Activated CD8-positive, alpha-beta memory T cell treated with anti-CD3 and anti-CD28 coated beads, Interleukin-2, amount 50 U/mL, for 24 hours (primary cell): ENCODE results near the gene SIK3.

ENCODE experiments used
- DNase-seq: peaks from one replicate; pipeline ENCODE4 v3.0.0-alpha.2; 2020; ENCODE audit errors: extremely low read depth

Gene SIK3

DNA sequence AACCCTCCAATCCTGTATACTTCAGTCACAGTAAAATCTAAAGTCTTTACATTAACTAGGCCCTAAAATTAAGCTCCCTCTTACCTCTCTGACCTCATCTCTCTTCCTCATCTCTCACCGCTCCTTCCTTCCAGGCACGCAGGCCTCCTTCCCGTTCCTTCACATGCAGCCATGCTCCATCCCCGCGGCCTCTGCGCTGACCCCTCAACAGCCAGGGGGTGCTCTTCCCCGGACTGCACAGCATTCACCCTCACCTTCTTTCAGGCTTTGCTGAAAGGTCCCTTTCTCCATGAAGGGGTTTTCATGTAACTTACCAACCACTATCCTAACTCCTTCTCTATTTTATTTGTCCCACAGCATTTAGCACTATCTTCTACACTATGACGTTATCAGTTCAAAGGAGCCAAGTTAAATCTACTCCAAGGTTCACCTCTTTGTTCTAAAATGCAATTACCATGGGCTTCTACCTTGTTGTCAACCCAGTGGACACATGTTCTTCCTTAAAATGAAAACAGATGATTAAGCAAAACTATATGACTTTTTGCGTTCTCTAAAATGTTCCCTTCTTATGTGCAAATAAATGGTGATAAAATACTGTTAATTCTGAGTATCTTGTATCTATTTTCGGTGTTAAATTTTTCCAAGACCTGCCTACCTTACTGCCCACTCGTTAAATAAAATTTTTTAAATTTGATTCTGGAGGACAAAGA lies 203.0 kb downstream of the SIK3 start:
- DNase-seq, result no peak

DNA sequence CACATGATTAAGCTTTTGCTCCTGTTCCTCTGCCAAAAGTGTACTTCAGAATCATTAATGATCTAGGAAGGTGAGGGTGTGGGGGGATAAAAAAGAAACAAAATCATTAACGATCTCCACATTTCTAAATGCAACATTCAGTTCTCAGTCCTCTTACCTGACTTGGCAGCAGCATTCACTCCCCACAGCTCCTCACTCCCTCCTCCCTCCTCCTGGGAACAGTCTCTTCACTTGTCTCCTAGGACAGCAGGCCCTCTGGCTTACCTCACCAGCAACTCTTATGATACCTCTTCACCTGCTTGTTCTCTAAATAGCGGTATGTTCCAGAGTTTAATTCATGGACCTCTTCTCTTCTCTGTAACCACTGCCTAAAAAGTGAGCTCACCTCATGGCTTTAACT lies 204.3 kb downstream of the SIK3 start:
- DNase-seq, result no peak

DNA sequence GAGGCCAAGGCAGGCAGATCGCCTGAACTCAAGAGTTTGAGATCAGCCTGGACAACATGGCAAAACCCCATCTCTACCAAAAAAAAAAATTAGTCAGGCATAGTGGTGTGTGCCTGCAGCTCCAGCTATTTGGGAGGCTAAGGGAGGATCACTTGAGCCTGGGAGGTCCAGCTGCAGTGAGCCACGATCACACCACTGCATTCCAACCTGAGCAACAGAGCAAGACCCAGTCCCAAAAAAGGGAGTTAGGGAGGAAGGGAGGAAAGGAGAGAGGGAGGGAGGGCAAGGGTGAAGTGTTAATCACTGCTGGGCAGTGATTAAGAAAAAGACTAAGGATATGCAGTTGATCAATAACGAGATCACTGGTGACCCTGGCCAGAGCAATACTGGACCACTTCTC lies 204.8 kb downstream of the SIK3 start:
- DNase-seq, result no peak

DNA sequence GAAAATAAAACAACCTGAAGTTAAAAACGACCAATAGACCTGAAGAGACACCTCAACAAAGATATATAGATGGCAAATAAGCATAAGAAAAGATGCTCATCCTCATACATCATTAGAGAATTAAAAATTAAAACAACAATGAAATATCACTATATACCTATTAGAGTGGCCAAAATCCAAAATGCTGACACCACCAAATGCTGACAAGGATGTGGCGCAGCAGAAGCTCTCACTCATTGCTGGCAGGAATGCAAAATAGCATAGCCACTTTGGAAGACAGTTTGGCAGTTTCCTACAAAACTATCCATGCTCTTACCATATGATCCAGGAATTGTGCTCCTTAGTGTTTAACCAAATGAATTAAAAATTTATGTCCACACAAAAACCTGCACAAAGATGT lies 205.9 kb downstream of the SIK3 start:
- DNase-seq, result no peak

DNA sequence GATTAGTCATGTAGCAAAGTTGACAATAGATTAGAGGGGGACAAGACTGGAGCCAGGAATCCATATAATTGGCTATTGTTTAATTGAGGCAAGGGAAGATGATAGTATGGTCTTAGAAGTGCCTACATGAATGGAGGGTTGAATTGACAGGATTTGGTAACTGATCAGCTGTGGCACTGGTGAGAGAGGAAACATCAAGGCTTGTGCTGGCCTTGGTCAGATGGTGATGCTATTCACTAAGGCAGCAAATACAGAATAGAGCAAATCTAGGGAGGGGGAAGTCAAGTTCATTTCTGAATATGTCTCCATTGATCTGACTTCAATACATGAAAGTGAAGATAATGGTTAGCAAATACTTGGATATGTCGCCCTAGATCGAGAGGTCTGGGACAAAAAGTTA lies 206.5 kb downstream of the SIK3 start:
- no peak for DNase-seq

DNA sequence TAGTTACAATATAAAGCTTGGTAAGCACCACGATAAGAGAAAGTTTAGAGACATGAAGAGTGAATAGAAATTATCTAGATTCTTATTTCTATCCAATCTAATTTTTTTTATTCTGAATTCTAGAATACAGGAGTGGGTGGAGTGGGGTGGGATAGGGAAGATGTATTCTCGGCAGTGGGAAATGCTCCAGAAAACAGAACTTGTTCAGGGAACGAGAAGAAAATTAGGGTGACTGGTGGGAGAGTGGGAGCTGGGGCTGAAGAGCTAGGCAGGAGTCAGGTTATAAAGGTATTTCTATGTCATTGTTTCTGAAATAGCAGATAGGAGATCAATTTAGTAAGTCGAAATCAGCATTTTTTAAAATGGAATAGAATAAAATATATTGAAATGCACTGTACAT lies 207.6 kb downstream of the SIK3 start:
- DNase-seq, result no peak

DNA sequence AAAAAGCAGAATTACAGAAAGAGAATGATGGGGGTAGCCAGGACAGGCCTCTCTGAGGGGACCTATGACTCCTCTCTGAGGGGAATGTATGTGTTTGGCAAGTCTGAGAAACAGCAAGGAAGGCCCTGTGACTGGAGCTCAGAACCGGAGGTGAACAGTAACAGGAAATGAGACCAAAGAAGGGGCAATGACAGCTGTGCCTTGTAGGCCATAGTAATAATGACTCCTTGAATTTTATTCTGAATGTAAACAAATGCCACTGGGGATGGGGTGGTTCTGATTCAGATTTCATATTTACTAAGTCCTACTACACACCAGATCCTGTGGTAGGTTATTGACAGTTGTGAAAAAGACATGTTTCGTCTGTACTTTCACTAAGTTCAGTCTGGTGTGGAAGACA lies 208.0 kb downstream of the SIK3 start:
- no peak for DNase-seq

DNA sequence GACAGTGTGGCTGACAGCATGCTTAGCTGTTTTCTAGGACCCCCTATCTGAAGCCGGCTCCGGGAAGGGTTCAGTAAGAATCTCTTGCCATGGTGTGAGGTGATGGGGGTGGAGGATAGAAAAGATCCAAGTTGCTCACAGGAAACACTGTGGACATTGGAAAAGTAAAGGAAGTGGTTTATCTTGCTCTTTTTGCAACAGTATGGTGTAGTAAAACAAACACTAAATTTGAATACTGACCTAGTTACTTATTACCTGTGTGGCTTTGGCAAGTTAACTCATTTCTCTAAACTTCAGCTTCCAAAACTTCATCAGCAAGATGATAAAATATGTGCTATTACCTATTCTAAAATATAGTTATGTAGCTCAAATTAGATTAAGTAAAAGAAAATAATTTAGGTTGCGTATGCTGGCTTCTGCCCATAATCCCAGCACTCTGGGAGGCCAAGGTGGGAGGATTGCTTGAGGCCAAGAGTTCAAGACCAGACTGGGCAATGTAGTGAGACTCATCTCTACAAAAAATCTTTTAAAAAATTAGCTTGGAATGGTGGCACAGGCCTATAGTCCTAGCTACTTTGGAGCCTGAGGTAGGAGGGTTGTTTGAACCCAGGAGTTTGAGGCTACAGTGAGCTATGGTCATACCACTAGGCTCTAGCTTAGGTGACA lies 209.2 kb downstream of the SIK3 start:
- no peak for DNase-seq

DNA sequence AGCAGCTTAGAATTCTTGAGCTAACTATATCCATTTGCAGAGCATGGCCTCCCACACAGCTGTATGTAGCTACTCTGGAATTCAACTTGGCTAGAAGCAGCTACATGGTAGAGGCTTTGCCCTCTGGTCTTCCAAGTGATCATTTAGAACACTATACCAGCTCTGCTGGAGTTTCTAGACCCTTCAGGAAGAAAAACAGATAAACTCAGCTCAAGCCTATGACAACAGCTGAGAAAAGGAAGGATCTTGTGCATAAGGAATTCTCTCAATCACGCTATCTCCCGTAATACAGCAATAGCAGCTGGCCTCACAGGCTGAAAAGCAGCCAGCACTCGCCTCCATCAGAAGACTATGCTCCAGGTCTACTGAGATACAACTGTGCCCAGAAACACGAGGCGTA lies 210.2 kb downstream of the SIK3 start:
- no peak for DNase-seq

DNA sequence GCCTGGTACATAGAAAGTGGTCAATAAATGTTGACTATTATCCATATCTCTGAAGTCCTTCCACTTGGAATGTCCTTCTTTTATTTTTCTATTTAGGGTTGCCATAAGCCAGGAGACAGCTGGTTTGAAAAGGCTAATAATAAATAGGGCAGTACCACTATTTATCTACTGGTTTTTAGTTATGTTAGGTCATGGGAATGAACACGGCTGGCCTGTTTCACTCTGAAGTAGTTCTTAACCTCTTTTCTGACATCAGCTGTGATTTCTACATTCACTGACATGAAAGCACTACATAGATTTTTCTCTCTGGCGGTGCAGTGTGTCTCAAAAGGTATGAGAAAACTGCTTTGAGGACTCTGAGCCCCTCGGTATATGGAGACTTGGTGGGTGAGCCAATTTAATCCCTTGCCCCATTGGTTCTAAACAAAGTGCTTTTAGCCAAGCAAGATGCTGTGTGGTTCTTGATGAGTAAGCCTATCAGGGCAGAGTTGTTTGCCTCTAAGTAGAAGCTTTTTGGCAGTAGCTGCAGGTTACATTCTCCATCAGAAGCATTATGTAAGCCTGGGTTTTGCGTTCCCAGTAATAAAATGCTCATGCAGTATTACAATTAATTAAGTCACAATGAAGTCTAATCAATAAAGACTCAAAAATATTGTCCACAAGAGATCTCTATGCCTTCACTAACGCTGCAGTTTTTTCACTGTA lies 212.1 kb downstream of the SIK3 start:
- no peak for DNase-seq

DNA sequence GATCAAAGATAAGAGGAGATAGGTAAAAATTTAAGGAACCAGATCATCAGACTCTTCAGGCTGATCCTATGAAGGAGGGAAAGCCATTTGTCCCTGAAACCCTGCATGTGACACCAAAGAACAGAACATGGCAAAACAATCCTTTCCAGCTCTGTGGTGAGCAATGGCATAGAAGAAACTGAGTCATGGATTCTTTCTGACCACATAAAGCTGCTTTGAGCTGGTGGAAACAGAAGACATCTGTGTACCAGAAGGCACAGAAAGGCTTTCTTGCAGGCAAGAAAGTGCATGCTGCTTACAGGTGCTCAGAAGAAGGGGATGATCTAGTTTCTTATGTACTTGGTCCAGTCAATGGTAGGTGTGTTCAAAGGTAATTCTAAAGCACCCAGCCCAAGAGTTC lies 215.8 kb downstream of the SIK3 start:
- no peak for DNase-seq

DNA sequence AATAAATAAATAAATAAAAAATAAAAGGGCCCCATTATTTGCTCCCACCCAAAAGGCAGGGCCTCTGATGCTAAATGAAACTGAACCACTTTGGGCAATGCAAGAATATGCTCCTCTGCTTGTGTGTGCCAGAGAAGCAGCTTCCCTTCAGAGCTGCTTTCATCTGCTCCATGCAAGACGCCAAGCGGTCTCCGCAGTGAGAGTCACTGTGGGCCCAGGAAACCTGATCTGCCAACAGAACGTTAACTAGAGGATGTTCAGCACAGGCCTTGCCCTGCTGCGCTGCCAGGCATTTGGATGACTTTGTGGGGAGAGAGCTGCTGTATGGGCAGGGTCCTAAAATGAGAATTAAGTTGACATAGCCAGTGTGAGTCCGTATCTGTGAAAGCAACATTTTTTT lies 217.1 kb downstream of the SIK3 start:
- DNase-seq, result no peak

DNA sequence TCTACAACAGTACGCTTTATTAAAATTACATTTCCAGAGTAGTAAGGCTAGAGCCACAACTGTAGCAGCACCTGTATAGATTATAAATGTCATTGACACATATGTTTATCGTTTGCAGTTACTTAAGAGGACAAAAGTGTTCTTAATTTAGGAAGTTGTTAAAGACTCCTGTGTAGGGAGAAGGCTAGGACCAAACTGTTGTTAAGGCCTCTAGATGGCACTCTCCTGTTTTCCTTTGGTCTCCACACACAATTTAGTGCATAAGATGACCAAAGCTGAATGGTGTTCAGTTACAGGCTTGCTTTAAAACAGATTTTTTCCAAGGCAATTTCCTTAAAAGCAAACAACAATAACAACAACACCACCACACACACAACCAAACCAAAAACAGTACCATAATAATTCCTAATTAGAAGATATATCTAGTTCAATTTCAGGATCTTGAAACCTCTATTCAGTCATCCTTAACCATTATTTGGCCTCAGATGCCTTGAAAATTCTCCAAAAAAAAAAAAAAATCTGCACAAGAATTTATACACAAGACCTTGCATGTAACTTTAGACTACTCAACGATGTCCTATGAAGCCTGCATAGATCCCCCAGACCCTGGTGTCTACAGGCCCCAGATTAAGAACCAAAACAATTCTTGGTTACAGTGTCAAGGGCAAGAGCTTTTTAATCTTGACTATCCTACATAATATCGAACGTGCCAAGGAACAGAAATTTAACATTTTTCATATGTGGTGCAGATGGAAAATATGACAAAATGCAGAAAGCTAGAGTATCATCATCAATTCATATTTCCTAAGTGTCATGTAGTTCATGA lies 218.2 kb downstream of the SIK3 start:
- DNase-seq, result no peak

DNA sequence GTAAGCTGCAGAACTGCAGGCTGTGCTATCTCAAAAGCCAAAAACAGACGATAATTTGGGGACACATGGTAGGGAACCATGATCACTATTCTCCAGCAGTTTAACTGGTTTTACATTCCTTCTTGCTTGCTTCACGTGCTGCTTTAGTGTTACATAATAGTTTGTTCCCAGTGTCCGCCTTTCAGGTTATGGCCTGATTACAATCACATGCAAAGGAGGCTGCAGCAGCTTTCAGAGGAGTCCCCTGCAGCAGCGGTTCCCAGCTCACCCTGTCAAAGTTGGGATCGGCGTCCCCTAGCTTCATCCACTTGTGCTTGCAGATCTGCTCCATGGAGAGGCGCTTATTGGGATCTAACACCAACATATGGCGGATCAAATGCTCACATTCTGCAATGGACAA lies 221.6 kb downstream of the SIK3 start:
- no peak for DNase-seq

DNA sequence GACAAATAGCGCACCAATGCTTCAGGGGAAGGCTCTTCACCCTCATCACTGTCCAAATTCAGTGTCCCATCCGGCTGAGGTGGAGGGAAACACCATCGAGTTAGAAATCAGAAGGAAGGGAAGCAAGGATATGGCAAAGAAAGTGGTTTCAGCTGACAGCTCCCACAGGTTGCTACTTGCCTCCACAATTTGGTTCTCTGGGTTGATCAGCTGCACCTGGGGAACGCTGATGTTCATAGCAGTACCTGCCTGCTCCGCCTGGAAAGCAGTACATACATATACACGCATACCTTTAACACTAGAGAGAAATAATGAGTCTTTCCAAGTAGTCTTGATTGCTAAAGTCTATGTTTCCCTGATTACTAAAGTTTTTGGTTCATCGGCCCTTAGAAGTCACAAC lies 223.0 kb downstream of the SIK3 start:
- no peak for DNase-seq

DNA sequence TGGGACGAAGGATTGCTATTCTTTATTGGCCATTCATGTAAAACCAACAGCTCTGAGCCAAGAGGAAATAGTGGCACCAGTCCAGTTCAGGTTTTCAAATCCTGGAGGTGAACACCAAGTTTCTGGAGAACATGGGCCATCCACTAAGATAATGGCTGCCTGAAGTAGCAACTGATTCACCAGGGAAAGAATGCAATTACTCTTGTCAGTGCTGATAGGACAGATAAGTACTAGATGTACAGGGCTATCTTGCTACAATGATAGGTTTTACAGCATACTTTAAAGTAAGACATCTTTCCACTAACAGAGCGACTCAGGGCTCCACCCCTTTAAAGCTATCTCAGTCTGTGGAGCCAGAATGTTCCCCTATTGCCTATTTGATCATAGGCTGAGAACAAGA lies 224.0 kb downstream of the SIK3 start:
- no peak for DNase-seq

DNA sequence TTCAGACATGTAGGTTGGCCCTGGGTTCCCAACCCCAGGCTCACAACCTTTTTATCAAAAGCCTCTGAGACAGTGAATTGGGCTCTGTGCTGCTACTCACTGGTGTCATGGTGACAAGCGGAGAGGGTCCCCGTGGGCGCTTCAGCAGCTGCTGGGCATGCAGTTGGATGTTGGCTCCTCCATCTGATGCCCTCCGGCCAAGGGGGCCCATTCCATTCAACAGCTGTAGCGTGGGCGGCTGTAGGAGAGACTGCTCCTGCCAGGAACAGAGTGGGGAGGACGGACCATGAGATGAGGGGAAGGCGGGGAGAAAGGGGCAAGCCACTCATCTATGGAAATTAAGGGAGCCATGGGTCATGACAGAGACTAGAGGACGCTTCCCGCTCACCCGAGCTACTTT lies 224.8 kb downstream of the SIK3 start:
- DNase-seq, result no peak

DNA sequence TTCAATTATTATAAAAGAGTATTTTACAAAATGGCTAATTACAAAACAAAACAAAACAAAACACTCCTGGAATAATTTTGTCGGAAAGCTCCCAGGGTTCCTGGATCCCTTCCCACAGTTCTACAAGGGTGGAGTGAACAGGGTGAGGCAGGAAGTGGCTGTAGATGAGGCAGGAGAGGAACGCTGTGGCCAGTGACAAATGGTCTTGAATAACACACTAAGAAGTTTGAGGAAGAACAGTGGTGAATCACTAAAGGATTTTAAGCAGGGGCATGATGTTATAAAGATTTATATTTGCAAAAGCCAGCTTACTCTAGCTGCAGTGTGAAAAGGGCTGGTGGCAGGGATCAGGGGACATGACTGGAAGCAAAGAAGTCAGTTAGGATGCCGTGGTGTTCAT lies 227.0 kb downstream of the SIK3 start:
- no peak for DNase-seq

DNA sequence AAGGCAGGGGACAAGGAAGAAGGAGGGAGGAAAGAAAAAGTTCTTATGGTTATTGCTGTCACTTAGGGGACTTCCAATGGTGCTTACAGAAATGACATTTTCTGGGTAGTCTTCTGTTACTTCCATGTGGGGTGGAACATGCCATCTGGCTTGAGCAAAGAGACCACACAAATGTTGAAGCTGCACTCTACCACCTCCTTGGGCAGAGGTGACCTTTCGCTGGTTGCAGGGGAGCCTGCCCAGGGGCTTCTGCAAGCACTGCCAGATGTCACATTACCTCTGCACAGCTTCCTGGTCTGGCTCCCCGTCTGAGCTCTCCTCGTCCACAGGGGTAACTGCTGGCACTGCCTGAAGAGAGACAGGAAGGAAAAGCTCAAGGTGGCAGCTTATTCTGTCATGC lies 228.2 kb downstream of the SIK3 start:
- DNase-seq, result no peak

DNA sequence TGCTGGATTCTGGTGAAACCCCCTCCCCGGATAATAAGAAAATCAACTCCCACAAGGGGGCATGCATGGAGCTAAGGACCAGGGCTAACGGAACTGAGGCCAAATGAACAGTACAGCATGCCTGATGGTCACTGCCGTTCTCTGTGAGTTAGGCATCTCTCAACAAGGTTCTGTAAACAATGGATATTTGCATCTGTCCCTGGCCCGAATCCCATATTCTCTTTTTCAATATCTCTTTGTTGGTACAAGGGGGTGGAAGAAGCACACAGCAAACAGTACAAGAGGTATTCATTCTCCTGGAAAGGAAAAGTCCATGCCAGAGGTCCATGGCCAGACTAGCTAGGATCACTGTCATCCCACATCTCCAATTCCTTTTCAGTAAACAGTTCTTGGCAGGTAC lies 228.6 kb downstream of the SIK3 start:
- DNase-seq, result no peak

DNA sequence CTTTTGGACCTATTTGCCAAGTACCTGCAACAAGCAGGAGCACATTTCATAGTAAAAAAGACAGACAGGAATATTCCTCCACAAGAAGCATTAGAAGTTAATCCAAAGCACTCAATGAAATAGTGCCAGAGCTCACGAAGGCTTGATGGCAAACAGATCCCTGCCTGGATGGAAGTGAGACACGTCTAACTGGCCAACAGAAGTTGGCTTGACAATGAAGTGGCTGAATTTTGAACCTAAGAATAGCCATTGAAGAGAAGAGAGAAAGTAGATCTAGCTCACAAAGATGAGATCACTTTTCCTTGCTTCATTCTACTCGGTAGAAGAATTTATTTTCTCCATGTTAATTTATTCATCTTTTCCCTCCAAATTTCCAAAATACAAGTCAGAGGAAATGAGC lies 230.2 kb downstream of the SIK3 start:
- DNase-seq, result no peak

DNA sequence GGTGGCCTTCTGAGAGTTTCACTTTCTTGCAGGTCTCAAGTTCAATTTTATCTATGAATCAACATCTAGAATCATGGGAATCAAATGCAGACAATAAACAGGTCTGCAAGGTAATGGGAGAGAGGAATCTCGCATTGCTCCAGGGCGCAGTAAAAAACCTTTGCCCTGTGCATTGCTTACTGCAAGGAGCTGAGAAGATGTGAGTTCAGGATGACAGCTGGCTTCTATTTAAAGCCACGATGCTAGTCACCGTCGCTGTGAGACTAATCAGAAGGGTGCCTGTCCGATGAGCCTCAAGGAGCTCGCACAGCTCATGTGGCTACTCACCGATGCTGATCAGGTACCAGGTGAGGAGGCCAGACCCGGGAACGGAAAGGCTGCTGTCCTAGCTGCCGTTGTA lies 230.6 kb downstream of the SIK3 start:
- no peak for DNase-seq
